ENCODE results near the gene ARL4A. TPM values are rescaled to one million over a fixed set of nuclear protein-coding genes. Genes with fewer than 3 reads are reported as not detected.

ARL4A gene
- total and polyA plus RNA-seq, 2 donors (not counting 3 experiments of a cell fraction or from before 2014, with no cell fraction given), result 34.1 to 43.2 TPM

DNA sequence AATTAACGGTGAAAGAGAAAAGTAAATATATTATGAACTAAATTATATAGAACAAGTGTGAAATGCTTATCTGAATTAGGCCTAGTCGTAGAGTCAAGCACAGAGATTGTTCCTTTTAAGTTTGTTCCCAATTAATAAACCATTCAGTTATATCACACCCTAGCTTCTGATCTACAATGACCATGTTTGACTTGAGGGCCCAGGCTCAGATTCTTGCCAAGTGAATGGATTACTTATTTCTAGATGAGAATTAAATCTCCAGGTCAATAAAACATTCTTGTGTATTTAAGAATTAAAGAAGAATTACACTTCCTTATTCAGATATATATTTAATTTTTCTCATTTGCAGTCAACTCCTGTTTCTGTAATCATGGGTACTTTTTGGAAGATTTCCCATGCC, 37.4 kb upstream of the ARL4A start:
- H3K4me3 ChIP-seq (replicated peaks in 1 of 3; ENCODE audit: insufficient read depth in 1 of 3, low read depth in 1 of 3, low read length in 3 of 3), result no peak overlapping the region
- BruUV-seq (replicated peaks), result no TSS peak
- no peaks in the 10 kb centered on the region for H3K4me1 ChIP-seq (ENCODE audit: control insufficient read depth, extremely low read depth, insufficient read depth, low read length)
- POLR2A ChIA-PET, result no interaction called here
- H3K4me2 ChIP-seq (ENCODE audit: insufficient read depth, low read length), result no peak overlapping the region
- no peak overlapping the region for H3K9ac ChIP-seq (replicated peaks; ENCODE audit: extremely low read depth, insufficient read depth, low read length)
- H2AFZ ChIP-seq (ENCODE audit: low read depth, low read length), result no peak overlapping the region
- H3K27ac ChIP-seq (ENCODE audit: insufficient read depth, low read depth, low read length), result no peak overlapping the region
- intact Hi-C loops (cut with micrococcal nuclease), result no loop called here
- no peaks in the 10 kb centered on the region for H3K27me3 ChIP-seq (ENCODE audit: control insufficient read depth in 2 of 2, insufficient read depth in 2 of 2, low read length in 2 of 2)
- H4K20me1 ChIP-seq (replicated peaks; ENCODE audit: control insufficient read depth, extremely low read depth, insufficient read depth, low read length), result no peaks in the 10 kb centered on the region
- CTCF ChIA-PET, result interaction anchor here (1.0 kb wide), 1 partner anchor 12 kb away, joined by 4 read pairs; no protein-coding TSS in a partner anchor
- no peaks in the 10 kb centered on the region for H3K36me3 ChIP-seq (ENCODE audit: control insufficient read depth in 2 of 2, extremely low read depth in 1 of 2, insufficient read depth in 2 of 2, low read length in 2 of 2)
- no peaks in the 10 kb centered on the region for H3K79me2 ChIP-seq (ENCODE audit: control insufficient read depth, insufficient read depth, low read length)
- dilution Hi-C loops (cut with MboI; ENCODE audit: extremely low pct_ligation_motif_present, low sequenced_read_pairs), result no loop called here
- DNase-seq (ENCODE audit: low read depth, low spot score) (no peak), FAIRE-seq (no peak)
- H3K9me3 ChIP-seq (replicated peaks; ENCODE audit: control insufficient read depth, insufficient read depth, low read length), result no peaks in the 10 kb centered on the region
- TF ChIP-seq POLR2A (IDR thresholded peaks at IDR 0.05; ENCODE audit: low read depth, low read length) (no peak), EZH2 (IDR thresholded peaks at IDR 0.05; ENCODE audit: borderline replicate concordance, low read depth, low read length, severe bottlenecking) (no peak), FOS (IDR thresholded peaks at IDR 0.05; ENCODE audit: borderline replicate concordance, insufficient read depth, low read length) (no peak), MYC (IDR thresholded peaks at IDR 0.05; ENCODE audit: low read depth, low read length) (no peak), JUN (IDR thresholded peaks at IDR 0.05; ENCODE audit: borderline replicate concordance, insufficient read depth, insufficient read length, low read depth) (no peak), GATA2 (IDR thresholded peaks at IDR 0.05; ENCODE audit: insufficient read depth, insufficient read length, low read depth, low read length) (no peak), POLR2AphosphoS5 (IDR thresholded peaks at IDR 0.05; ENCODE audit: insufficient read depth, low read depth, low read length) (no peak)
- TF ChIP-seq, protein P1, sequence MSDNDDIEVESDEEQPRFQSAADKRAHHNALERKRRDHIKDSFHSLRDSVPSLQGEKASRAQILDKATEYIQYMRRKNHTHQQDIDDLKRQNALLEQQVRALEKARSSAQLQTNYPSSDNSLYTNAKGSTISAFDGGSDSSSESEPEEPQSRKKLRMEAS (IDR thresholded peaks at IDR 0.05; ENCODE audit: insufficient read depth, insufficient read length), result no peak
- TF ChIP-seq, protein P2, sequence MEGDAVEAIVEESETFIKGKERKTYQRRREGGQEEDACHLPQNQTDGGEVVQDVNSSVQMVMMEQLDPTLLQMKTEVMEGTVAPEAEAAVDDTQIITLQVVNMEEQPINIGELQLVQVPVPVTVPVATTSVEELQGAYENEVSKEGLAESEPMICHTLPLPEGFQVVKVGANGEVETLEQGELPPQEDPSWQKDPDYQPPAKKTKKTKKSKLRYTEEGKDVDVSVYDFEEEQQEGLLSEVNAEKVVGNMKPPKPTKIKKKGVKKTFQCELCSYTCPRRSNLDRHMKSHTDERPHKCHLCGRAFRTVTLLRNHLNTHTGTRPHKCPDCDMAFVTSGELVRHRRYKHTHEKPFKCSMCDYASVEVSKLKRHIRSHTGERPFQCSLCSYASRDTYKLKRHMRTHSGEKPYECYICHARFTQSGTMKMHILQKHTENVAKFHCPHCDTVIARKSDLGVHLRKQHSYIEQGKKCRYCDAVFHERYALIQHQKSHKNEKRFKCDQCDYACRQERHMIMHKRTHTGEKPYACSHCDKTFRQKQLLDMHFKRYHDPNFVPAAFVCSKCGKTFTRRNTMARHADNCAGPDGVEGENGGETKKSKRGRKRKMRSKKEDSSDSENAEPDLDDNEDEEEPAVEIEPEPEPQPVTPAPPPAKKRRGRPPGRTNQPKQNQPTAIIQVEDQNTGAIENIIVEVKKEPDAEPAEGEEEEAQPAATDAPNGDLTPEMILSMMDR (IDR thresholded peaks at IDR 0.05; ENCODE audit: extremely low read depth in 1 of 2, insufficient read depth in 1 of 2, low read depth in 1 of 2, low read length in 2 of 2), result no peak
- no peaks in the 10 kb centered on the region for H3K9me1 ChIP-seq (replicated peaks; ENCODE audit: control insufficient read depth, extremely low read depth, insufficient read depth, low read length)
